Mammary epithelial cell (primary cell): Measurements from ENCODE around the gene CASP6.

Experiments used
- CTCF ChIP-seq, 2 donors: IDR thresholded peaks in 1 of 2; conservative IDR thresholded peaks in 1 of 2; 2 replicates each; pipeline ENCODE4 v1.5.1; 2011 to 2012; ENCODE audit warnings: inconsistent platforms in 2 of 2, low read length in 2 of 2, mild to moderate bottlenecking in 2 of 2, control low read depth in 1 of 2, low read depth in 1 of 2; ENCODE audit not compliant: insufficient read depth in 1 of 2; ENCODE audit errors: extremely low read depth in 1 of 2
- EZH2 ChIP-seq: IDR thresholded peaks from 2 replicates; pipeline ENCODE4 v1.6.1; 2012; ENCODE audit warnings: low read length, inconsistent platforms, borderline replicate concordance

GRCh38 chr4:109671350-109671749 is 31.9 kb downstream of the CASP6 start:
- TF ChIP-seq CTCF (conservative IDR thresholded peaks at IDR 0.05 in 1 of 2, IDR thresholded peaks at IDR 0.05 in 1 of 2; ENCODE audit: extremely low read depth in 1 of 2, insufficient read depth in 1 of 2, low read depth in 1 of 2, low read length in 2 of 2): no peak
- no peak for TF ChIP-seq EZH2
